HCEC 1CT (cell line): ENCODE data around the gene APOL1.
"Not testable (repeated sequence)": the region's sequence is repeated elsewhere in the genome, so short reads cannot be mapped to it uniquely, and the experiment has no call there.

Source experiments
- DNase-seq: peaks from one replicate; pipeline ENCODE4 v3.0.0-alpha.2; 2017

The APOL1 gene

GRCh38 chr22:36252754-36253522 lies at the start of gene APOL1:
TSS of gene APOL1 (plus strand) at chr22:36253133. CDS start at chr22:36254956, 1,823 bp downstream.
- DNase-seq, result peak; percentile 31

- DNase-seq, result not testable (repeated sequence)
Measured at GRCh38 chr22:36203441-36203840, 49.5 kb upstream of the APOL1 start.

- no peak for DNase-seq
Measured at GRCh38 chr22:36204001-36204631, 48.8 kb upstream of the APOL1 start.

- DNase-seq, result no peak
Measured at GRCh38 chr22:36204632-36205015, 48.3 kb upstream of the APOL1 start.

DNA sequence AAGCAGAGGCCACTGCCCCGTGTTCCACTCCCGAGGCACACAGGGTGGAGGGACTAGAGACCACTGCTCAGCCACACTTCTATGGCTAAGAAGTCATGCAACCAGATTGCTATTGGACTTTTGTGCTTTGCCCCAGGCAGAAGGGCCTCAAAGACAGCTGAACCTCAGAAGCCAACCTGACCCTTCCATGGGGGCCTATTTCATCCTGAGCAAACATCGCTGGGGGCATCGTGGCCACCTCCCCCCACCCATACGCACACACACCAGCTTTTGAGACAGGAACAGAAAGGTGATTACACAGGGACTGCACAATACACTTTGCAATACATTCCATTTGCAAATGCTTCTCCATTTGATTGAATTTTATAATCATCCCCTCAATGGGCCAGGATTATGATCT lies 47.4 kb upstream of the APOL1 start:
- not testable (repeated sequence) for DNase-seq

GRCh38 chr22:36206255-36206654 lies 46.7 kb upstream of the APOL1 start:
- DNase-seq, result no peak

DNA sequence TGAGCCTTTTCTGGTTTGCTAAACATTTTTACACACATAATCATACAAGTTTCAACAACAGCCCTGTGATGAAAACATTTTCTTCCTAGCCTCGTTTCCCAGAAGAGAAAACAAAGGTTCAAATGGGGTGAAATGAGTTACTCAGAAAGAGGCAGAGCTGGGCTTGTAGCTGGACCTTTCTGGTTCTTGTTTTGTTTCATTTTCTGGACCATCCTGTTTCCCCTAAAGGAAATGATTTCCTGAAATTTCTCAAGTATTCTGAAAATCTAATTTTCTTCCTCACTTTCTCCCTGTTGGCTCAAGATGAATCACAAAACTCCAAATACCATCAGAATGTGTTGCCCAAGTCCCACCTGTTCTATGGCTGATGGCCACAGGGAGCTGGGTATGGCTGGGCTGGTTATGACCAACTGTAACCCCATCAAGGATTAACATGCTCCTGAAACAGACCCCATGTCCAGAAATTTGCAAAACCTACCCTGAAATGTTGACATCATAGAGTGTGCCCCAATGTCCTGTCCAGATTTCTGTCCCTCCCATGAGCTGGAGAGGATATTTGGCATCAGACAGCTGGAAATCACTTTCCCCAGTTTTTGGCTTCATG lies 44.7 kb upstream of the APOL1 start:
- DNase-seq, result no peak

GRCh38 chr22:36208914-36209313 lies 44.0 kb upstream of the APOL1 start:
- DNase-seq, result no peak

GRCh38 chr22:36209488-36209908 lies 43.4 kb upstream of the APOL1 start:
- DNase-seq, result not testable (repeated sequence)

GRCh38 chr22:36210224-36210623 lies 42.7 kb upstream of the APOL1 start:
- DNase-seq, result no peak

DNA sequence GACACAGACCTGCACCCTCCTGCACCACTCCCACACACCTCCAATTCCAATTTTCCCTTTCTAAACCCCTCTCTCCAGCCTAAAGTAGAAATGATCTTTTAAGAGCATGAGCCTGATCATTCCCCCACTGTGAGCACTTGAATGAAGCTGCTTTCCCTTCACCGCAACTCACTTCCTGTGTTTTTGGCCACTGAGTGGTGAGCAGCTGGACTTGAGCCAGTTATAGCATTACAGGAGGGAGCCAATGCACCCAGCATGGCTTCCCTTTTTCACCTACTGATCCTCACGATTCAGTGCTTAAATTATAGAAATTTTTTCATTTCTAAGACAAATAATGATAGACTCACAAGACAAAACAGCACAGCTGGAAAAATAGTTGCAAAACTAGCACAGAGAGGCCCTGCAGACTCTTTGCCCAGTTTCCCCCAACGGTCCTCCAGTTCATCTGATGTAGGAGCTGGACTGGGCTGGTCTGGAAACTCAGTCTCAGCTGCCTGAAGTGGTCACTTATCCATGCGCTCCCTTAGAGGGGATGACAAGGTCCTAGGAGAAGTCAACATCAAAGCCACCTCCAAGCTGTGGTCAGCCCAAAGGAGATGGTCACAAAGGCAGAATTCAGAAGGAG lies 41.6 kb upstream of the APOL1 start:
- DNase-seq, result peak; percentile 16

DNA sequence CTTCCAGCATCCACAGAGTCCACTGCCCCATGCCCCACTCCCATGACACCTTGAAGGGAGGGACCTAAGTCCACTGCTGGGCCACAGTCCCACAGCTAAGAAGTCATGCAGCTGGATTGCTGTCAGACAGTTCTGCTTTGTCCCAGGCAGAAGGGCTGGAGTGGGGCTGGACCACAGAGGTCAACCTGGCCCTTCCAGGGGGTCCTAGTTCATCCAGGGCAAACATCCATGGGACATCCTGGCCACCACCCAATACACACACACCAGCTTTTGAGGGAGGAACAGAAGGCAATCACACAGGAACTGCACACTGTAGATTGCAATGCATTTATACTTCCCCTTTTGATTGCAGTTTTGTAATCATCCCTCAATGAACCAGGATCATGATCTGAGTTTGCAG lies 40.0 kb upstream of the APOL1 start:
- no peak for DNase-seq

- no peak for DNase-seq
Measured at GRCh38 chr22:36213586-36213985, 39.3 kb upstream of the APOL1 start.

GRCh38 chr22:36215981-36216380 lies 37.0 kb upstream of the APOL1 start:
- no peak for DNase-seq

- DNase-seq, result no peak
Measured at GRCh38 chr22:36218648-36219193, 34.2 kb upstream of the APOL1 start.

- DNase-seq, result peak; percentile 68
Measured at GRCh38 chr22:36220451-36220921, 32.4 kb upstream of the APOL1 start.

DNA sequence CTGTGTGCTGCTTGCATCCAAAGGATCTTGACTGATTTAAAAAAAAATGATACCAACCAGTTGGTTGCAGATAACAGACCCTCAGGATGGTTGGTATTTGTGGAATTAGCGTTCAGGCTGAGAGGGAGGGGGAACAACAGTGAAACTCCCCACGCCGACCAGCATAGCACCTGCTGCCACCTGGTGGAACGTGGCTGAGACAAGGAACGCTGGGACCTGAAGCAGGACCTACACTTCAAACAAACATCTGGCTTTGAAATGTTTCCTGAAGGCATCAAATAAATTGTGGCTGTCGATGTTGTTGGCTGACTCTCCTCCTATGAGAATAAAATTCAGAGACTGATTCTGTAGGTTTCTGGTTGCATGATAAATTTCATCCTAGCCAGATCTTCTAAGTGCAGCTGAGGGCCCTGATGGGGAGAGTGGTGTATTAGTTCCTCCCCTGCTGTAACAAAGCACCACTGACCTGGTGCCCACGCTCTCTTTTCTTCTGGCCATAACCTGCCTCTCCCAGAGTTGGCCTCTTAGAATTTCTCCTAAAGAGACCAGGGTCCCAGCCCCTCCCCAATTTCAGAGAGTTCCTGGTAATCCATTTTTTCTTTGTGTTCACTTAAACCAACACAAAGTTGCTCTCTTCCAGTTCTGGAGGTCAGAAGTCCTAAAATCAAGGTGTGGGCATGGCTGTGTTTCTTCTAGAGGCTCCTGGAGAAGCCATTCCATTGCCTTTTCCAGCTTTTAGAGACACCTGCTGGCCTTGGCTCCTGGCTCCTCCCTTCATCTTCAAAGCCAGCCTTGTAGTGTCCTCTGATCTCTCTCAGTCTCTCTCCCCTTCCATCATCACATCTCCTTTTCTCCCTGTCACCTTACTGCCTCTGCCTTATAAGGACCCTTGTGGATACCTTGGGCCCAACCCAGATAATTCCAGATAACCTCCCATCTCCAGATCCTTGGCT lies 30.9 kb upstream of the APOL1 start:
- DNase-seq, result no peak

DNA sequence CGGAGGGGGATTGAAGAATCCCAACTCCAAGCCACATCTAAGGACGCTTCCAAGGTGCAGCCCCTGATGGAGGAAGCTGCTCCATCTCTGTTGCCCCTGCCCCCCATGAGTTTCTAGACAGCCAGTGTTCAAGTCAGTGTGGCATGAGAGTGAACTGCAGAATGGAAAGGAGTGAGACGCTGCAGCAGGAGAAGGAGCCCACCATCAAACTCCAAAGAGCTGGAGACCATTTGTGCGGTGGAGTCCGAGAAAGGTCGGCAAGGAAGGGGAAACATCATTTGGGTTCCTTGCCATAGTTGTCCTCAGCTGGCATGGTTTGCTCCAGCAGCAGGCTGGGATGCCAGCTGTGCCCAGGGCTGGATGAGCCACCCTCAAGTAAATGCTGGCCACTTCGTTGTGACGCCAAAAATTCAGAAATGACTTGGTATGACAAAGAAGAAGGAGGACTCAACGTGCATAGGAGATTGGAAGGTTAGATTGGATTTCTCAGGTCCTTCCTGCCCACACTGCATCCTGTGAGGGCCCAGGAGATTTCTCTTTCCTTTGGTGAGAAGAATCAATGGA lies 30.0 kb upstream of the APOL1 start:
- no peak for DNase-seq

DNA sequence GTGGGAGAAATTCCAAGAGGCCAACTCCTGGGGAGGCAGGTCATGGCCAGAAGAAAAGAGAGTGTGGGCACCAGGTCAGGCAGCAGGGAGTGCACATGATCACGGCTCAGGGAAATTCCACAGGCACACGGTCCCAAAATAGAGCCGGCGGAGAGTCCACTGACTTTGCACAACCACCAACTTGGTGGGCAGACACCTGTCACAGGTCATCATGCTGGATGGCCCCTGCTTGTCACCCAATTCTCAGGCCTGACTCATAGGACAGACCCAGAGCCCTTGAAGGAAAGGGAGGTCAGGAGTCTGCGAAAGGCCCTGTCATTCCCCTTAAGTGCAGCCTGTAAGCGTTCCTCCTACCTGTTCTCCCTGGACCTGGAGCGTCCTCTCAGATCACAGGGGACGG lies 29.4 kb upstream of the APOL1 start:
- DNase-seq, result no peak

- DNase-seq, result no peak
Measured at GRCh38 chr22:36224245-36224644, 28.7 kb upstream of the APOL1 start.

DNA sequence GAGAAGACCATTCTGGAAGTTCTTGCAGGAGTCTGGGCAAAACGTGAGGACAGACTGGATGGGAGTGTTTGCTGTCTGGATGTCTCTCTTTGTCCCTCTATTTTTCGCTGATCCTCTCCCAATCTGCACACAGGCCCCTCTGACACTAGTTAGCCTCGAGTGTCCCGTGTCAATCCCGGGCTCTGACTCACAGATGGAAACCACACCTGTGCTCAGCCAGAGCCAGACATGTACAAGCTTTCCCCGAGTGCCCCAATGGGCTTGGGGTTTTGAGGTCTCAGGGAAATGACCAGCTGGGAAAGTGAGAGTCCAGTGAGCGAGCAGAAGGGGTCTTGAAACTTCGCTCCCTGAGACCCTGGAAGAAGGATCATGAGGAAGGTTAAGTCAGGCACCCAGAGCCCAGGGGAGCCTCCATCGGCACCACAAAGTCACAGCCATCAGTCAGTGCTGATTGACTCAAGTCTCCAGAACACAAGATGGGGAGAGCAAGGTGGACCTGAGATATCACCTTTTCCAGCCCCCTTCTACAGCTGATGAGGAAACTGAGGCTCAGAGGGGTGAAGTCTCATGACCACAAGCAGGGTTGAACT lies 27.5 kb upstream of the APOL1 start:
- no peak for DNase-seq
